HG03457 (cell line): ENCODE results near the gene FDCSP.
"Not testable (repeated sequence)": the region's sequence is repeated elsewhere in the genome, so short reads cannot be mapped to it uniquely, and the experiment has no call there.

Experiments used
- ATAC-seq: cut with Tn5 transposase; IDR thresholded peaks from one replicate; pipeline ENCODE4 v1.9.1; 2021; ENCODE audit warnings: moderate number of reproducible peaks; ENCODE audit not compliant: unreplicated experiment

The FDCSP gene

DNA sequence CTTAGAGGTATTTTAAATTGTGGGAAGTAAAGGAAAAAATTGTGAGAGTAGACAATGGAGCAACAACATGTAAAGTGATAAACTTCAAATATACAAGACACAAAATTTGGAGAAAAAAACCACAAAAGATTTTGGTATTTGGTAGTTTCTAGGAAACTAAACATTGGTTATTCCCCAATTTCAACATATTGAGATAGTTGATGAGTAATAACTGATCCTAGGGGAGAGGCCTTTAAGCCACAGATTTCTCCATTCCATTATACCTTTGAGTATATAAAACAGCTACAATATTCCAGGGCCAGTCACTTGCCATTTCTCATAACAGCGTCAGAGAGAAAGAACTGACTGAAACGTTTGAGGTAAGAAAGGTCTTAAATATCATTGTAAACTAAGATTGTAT is at the start of gene FDCSP:
TSS of gene FDCSP (plus strand) at position 301 of the 400 bp plus-strand sequence. CDS start 5,071 bp downstream, outside the sequence.
- ATAC-seq, result no peak

DNA sequence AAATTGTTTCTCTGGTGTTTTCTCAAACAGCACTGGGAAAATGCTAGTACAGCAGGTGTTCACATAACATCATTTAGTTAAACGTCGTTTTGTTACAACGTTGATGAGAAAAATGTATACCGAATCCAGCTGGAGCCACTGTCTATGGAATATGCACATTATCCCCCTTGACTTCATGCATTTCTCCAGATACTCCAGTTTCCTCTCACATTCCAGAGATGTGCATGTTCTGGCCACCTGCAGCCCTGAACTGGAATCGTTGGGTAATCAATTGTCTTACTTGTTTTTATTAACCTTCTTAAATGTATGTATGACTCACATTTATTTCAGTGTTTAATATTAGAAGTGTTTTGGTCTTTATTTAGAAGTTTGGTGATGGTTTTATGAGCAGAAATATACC is 48.8 kb upstream of the FDCSP start:
- no peak for ATAC-seq

DNA sequence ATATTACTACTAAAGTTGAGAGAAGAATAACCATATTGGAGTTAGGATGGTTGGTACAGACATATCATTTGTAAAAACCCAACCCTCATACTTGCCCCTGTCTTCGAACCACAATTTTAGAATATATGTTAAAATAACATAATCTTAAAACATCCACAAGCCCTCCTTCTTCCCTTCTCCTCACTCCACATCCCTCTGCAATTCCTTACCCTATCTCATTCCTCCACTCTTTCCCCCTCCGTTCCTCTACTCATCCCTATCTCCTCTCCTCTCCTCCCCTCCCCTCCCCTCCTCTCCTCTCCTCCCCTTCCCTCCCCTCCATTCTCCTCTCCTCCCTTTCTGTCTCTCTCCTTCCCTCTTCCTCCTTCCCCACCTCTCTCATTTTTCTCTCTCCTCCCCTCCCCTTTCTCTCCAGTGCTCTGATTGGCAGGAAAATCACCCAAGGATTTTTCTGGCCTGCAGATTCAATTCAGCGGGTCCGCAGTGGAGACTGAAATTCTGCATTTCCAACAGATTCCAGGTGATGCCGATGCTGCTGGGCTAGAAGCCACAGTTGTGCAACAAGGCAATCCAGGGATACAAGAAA is 47.8 kb upstream of the FDCSP start:
- no peak for ATAC-seq

DNA sequence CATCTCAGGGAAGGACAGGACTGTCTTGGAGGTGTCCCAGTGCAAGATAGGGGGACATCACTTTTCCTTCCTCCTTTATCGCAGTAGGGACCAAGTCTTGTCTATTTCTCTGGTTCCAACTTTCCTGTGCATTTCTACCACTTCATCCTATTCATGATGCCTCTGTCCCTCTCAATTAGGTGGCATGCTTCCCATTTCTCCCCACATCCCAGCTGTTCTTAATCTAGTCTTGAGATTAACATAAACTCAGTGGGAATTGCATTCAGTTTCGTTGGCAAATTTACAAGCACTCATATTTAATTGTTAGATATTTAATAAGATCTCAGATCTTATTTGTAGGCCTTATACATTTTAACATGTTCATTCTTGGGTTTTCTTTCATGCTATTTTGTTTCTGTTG is 46.1 kb upstream of the FDCSP start:
- no peak for ATAC-seq

DNA sequence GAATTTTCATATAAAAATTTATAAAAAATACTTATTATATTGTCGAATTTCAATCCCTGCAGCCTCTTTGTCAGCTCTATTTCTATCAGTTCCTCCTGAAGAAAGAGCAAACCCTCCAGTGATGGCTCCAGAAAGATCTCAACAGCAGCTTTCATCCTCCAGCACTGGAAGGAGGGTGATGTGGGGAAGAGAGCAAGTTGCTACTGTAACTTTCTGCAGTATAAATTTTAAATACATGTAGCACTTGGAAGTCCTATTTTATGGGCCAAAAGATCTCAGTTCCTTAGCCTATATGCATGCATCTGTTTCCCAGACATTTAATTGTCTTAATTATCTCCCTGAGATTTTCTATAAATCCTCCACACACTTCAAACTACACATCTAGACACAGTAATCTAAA is 44.1 kb upstream of the FDCSP start:
- ATAC-seq, result no peak

DNA sequence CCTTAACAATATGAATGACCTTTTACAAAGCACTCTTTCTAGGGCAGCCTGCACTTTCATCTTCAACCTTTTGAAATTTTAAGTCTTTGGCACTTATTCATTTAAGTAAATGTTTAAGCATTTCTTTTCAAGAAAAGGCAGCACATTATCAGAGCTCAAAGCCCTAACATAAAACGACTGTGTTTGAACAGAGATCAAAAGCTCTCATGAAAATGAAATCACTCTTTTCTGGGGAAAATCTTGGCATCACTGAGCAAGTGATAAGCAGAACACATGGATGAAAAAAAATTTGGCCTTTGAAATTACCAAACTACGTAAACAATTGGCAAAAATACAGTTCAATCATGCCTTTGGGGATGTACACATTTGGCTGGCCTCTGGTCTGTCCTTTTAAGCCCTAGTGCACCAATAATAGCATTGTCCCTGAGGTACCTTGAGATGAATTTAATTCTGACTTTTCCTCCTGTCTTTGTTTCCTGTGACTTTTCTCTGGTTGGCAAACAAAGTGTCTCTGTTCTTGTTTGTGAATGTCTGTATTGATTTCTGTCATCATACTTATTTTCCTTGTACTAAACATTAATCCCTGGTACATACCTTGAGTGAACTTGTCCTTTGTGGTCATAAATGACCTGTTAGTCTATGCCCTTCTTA is 43.3 kb upstream of the FDCSP start:
- no peak for ATAC-seq

DNA sequence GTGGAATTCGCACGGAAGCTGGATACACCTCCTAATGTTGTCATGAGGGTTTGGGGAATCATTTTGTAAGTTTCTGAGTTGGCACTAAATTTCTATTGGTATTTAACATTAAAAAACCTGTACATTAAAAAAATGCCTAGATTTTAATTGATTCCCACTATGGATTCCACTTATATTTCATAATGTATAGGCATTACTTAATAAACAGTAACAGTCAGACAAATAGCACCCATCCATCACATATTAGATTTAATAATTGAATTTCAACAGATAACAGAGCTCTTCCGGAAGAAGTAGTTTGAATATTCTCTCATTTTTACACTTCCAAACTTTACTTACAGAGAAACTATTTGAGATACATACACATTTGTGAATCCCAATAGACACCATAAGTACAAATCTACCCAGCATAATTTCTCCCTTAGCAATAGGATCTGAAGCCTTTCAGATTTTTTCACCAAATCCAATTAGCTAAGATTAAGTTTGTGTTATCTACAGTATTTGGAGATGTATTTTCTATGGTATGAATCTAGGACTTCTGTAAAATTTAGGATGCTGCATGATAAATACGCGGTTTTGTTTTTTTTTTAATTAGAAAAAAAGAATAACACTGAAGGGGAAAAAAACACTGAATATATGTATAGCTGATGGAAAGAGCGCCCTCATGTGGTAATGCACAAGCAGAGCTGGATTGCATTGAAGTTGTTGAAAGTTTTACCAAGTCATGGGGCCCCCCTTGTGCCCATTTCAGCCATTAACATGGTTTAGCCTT is 42.6 kb upstream of the FDCSP start:
- peak; percentile 75 for ATAC-seq

DNA sequence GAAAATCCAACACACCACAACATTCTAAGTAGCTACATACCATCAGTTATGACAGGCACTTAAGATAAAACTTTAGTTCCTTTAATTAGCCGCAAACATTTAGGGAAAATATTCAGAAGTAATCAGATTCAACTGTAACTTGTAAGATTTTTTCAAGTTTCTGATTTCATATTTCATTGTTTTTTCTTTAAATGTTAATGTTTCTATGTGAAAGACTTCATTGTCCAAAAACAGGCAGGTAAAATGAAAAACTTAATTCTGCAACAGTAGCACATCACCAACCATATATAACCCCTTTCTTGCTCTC is 42.0 kb upstream of the FDCSP start:
- ATAC-seq, result no peak

DNA sequence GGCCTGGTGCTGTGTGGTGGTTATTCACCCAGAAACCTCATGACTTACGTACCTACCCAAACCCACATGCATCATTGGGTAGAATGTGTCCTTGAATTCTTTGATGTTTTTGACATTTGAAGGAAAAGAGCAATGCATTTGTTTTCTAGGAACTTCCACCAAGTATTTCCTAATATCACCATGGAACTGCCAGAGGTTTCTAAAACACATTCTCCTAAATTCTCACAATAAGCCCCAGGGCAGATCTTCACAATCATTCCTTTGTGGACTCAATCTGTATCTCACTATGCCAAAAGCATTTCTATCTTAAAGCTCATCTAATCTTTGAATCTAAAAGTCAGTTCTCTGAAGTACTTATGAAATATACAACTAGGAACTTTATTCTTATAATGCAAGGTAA is 38.7 kb upstream of the FDCSP start:
- ATAC-seq, result no peak

DNA sequence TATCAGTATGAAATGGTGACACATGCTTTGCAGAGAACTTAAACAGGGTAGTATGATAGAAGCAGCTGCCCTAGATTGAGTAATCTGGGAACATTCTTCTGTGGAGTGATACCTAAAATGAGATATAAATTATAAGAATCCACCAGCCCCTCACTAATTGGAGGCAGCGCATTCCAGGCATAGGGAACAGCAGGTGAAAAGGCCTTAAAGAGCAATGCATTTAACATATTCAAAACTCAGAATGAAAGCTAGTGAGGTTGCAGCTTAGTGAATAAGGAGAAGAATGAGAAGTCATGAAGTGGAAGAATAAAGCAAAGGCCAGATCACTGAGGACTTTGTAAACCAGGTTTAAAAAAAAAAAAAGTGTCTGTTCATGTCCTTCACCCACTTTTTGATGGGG is 35.3 kb upstream of the FDCSP start:
- no peak for ATAC-seq

DNA sequence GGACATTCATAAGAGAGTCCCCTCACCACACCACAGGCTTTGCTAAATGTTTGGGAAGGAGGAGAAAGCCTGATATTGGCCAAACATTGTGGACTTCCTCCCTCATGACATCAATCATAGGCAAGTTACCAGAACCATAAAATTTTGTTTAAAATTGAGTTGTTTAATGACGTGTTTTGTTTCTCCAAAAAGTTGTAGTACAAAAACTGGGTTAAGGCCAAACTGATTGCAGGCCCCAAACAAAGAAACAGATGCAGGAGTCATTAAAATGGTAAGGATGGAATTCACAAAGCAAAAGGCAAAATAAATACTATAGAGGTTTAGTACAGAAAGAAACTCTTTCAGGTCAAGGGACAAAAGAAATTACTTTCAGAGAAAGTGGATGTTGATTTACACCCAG is 34.3 kb upstream of the FDCSP start:
- ATAC-seq, result no peak

DNA sequence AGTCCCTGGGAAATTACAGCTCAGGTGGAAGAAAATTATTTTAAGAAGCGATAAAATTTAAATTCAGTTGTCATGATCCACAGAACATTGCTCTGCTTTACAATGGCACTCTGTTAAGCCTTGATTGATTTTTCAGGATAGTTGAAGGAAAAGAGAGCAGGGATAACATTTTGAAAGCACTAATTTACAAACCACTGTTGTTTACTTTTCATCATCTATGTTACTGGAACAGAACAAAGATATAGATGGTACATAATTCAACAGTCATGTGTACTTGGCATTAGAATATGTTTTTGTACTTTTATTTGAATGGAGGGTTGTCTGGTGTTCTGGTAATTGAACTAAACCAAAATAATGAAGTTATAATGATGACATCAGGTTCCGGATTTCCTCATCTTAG is 33.0 kb upstream of the FDCSP start:
- ATAC-seq, result no peak

DNA sequence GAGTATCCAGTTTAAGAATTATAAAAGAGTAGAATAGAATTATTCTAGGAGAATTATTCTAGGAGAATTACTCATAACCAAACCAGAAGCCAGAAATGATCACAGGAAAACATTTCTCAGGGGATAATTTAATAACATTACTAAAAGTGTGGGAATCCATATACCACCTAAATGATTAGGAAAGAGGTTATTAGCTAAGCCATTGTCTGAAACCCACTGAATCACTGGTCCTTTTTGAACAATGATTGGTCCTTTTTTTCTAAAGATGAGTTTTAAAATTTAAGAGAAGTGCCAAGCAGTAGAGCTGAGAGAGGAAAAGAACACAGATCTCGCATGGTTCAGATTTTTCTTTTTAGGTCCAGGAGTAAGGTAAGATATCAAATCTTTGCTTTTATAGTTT is 30.5 kb upstream of the FDCSP start, which contains the start of gene ODAM:
TSS of gene ODAM (plus strand) at position 301 of the 400 bp plus-strand sequence. CDS start 819 bp downstream, outside the sequence.
- ATAC-seq, result no peak

DNA sequence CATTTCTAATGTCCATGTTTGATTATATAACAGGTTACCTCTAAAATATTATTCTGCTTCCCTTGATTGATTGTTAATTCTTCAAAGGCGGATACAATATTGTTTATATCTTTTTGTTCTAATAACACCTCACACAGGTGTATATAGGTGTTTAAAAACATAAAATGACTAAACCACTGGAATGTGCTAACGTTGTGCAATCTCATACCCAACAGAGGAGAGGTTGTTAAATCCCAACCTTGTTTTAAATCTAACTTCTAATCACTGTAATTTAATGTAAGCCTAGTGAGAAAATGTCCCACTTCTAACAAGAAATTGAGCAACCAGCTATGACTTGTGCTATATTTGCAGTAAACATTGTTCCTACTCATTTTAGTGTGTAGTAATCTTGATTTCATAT is 29.1 kb upstream of the FDCSP start:
- no peak for ATAC-seq

DNA sequence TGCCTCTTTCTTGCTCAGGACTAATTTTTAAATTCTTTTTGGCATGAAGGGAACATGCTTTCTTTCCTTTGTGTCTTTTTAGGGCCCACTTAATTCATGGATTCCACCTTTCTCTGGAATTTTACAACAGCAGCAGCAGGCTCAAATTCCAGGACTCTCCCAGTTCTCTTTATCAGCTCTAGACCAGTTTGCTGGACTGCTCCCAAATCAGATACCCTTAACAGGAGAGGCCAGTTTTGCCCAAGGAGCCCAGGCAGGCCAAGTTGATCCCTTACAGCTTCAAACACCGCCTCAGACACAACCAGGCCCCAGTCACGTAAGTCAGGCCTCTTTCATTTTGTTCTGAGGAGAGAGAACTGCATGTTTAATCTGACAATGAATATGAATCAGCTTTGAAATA is 28.1 kb upstream of the FDCSP start:
- no peak for ATAC-seq

DNA sequence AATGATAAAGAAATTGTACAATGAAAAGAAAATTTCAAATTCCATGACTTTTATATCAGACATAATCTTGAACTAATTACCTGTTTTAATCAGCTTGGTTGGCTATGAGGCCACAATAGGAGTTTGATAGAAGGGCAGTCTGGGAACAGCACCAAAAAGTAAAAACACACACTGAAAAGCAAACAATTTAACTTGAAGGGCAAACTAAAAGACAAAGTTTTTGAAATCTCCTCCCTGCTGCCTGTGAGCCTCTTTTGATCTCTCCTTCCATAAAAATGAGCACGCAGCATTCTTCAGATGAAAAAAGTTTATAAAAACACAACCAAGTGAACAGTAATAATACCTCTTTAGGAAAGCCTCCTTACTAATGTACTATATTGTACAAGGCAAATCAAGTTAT is 22.3 kb upstream of the FDCSP start:
- ATAC-seq, result no peak

DNA sequence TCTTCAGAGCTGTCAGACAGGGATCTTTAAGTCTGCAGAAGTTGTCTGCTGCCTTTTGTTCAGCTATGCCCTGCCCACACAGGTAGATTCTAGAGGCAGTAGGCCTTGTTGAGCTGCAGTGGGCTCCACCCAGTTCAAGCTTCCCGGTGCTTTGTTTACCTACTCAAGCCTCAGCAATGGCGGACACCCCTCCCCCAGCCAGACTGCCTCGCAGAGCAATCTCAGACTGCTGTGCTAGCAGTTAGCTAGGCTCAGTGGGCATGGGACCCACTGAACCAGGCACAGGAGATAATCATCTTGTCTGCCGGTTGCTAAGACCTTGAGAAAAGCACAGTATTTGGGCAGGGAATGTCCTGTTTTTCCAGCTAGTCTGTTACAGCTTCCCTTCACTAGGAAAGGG is 13.2 kb upstream of the FDCSP start:
- ATAC-seq, result not testable (repeated sequence)

DNA sequence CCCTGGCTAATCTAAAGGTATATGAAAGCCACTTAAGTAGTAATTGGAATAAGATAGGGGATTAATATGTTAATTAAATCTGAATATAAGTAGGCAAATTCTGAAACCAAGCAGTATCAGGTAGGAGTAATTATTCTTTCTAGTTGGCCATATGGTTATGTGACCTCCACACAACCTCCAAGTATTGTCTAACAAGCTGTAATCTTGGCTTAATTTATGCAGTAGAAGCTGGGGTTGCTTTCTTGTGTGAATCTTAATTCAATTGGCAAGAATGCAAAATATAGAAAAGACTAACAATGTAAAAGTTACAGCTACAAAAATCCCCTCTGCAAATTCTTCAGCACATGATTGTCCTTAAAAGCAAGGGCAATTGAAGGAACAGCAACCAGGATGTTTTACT is 9.8 kb upstream of the FDCSP start:
- not testable (repeated sequence) for ATAC-seq

DNA sequence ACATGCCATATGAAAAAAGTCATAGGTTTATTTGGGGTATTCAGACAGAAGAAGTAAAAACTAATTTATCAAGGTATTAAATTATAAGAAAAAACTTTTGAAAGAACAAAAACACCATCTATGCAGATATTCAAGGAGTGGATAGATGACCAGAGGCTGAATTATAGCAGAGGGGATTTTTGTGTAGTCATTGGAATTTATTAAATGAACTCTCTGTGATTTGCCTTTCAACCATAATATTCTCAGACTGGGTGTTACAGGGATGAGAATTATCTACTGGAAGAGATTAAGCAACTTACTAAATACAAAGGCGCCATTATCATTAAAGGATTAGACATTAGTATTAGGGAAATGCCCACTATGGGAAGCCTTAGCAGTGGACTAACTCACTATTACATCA is 9.4 kb upstream of the FDCSP start:
- not testable (repeated sequence) for ATAC-seq

DNA sequence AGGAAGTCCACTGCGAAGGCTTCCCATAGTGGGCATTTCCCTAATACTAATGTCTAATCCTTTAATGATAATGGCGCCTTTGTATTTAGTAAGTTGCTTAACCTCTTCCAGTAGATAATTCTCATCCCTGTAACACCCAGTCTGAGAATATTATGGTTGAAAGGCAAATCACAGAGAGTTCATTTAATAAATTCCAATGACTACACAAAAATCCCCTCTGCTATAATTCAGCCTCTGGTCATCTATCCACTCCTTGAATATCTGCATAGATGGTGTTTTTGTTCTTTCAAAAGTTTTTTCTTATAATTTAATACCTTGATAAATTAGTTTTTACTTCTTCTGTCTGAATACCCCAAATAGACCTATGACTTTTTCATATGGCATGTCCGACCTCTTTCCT is 4.5 kb upstream of the FDCSP start:
- not testable (repeated sequence) for ATAC-seq

DNA sequence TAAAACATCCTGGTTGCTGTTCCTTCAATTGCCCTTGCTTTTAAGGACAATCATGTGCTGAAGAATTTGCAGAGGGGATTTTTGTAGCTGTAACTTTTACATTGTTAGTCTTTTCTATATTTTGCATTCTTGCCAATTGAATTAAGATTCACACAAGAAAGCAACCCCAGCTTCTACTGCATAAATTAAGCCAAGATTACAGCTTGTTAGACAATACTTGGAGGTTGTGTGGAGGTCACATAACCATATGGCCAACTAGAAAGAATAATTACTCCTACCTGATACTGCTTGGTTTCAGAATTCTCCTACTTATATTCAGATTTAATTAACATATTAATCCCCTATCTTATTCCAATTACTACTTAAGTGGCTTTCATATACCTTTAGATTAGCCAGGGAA is 4.1 kb upstream of the FDCSP start:
- not testable (repeated sequence) for ATAC-seq

DNA sequence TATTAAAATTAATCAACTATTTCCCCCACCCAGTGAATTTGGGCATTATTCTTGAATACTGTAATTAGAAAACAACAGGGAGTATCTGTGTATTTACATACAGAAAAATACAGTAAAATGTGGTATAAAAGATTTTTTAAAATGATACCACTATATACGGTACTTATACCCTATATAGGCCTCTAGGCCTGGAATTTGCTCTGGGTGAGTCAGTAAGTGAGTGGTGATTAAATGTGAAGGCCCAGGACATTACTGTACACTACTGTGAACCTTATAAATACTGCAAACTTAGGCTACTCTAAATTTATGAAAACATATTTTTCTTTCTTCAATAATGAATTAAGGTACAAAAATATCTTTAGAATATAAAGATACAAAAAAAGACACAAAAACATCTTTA is 10.2 kb downstream of the FDCSP start:
- ATAC-seq, result no peak
